ENCODE results near the gene RNU1-4.
"Not testable (repeated sequence)": the region's sequence is repeated elsewhere in the genome, so short reads cannot be mapped to it uniquely, and the experiment has no call there.

DNA sequence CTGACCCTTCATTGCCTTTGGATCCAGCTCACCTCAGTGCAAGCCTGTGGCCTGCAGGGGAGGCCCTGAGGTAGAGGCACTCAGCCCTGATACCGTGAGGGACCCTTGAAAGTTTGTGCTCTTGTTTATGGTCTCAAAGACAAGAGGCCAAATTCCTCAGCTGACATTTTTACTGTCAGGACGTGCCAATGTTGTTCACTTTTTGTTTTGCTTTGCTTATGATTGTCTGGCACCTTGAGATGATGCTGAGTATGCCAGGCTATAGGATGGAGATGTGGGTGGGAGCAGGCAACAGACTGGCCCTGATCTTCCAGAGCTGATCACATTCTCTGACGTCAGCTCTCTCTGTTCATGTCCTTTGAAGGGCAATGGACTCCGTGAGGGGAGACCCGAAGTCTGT lies 36.5 kb downstream of the RNU1-4 start:
- TF ChIP-seq, protein P1, sequence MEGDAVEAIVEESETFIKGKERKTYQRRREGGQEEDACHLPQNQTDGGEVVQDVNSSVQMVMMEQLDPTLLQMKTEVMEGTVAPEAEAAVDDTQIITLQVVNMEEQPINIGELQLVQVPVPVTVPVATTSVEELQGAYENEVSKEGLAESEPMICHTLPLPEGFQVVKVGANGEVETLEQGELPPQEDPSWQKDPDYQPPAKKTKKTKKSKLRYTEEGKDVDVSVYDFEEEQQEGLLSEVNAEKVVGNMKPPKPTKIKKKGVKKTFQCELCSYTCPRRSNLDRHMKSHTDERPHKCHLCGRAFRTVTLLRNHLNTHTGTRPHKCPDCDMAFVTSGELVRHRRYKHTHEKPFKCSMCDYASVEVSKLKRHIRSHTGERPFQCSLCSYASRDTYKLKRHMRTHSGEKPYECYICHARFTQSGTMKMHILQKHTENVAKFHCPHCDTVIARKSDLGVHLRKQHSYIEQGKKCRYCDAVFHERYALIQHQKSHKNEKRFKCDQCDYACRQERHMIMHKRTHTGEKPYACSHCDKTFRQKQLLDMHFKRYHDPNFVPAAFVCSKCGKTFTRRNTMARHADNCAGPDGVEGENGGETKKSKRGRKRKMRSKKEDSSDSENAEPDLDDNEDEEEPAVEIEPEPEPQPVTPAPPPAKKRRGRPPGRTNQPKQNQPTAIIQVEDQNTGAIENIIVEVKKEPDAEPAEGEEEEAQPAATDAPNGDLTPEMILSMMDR (IDR thresholded peaks at IDR 0.05 in 8 of 11, conservative IDR thresholded peaks at IDR 0.05 in 3 of 11), result not testable (repeated sequence)
- not testable (repeated sequence) for TF ChIP-seq POLR2A (IDR thresholded peaks at IDR 0.05)

Data from spleen (tissue), 7 donors.